ENCODE data around the gene CDY1B.
"Not testable (repeated sequence)": the region's sequence is repeated elsewhere in the genome, so short reads cannot be mapped to it uniquely, and the experiment has no call there.

DNA sequence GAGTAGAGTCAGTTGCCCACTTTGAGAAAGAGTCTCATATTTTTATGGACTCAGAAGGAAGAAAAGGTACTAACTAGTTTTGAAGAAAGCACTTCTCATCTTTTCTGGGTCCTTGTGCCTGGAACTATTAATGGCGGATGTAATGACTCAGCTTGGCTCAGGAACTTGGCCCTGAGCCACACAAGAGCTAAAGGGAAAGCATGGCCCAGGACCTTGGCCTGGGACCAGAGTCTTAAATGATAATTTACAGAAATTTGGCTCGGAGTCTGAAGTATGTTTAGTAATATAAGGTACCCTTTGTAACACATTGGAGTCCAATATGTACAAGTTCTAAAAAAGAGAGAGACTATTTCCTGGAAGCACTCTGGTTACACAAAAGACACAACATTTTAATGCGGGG, 4.6 kb downstream of the CDY1B start:
- TF ChIP-seq, protein P1, sequence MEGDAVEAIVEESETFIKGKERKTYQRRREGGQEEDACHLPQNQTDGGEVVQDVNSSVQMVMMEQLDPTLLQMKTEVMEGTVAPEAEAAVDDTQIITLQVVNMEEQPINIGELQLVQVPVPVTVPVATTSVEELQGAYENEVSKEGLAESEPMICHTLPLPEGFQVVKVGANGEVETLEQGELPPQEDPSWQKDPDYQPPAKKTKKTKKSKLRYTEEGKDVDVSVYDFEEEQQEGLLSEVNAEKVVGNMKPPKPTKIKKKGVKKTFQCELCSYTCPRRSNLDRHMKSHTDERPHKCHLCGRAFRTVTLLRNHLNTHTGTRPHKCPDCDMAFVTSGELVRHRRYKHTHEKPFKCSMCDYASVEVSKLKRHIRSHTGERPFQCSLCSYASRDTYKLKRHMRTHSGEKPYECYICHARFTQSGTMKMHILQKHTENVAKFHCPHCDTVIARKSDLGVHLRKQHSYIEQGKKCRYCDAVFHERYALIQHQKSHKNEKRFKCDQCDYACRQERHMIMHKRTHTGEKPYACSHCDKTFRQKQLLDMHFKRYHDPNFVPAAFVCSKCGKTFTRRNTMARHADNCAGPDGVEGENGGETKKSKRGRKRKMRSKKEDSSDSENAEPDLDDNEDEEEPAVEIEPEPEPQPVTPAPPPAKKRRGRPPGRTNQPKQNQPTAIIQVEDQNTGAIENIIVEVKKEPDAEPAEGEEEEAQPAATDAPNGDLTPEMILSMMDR (IDR thresholded peaks at IDR 0.05; ENCODE audit: low read depth, low read length) = not testable (repeated sequence)
- TF ChIP-seq EZH2phosphoT487 (IDR thresholded peaks at IDR 0.05; ENCODE audit: low read depth) = not testable (repeated sequence)
